ENCODE data around the gene RASGEF1C. TPM values are rescaled to one million over a fixed set of nuclear protein-coding genes. Genes with fewer than 3 reads are reported as not detected.
"Not testable (repeated sequence)": the region's sequence is repeated elsewhere in the genome, so short reads cannot be mapped to it uniquely, and the experiment has no call there.

Gene RASGEF1C
- total RNA-seq, 1 experiment from 2014 or later = 0.30 TPM

DNA sequence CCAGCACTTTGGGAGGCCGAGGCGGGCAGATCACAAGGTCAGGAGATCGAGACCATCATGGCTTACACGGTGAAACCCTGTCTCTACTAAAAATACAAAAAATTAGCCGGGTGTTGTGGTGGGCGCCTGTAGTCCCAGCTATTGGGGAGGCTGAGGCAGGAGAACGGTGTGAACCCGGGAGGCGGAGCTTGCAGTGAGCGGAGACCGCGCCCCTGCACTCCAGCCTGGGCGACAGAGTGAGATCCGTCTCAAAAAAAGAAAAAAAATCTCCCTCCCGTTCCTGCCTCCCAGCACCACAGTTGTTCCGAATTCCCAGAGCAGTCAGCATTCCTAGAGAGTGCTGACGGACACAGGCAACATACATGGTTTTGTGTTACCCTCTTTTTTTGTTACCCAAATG, 82.9 kb downstream of the RASGEF1C start:
- not testable (repeated sequence) for DNase-seq (ENCODE audit: extremely low read depth, low read depth)

GRCh38 chr5:180124662-180125061, 84.3 kb downstream of the RASGEF1C start:
- DNase-seq (ENCODE audit: extremely low read depth, low read depth) = not testable (repeated sequence)

- DNase-seq (ENCODE audit: extremely low read depth, low read depth) = no peak
Measured at GRCh38 chr5:180122875-180123274, 86.1 kb downstream of the RASGEF1C start.

- DNase-seq (ENCODE audit: extremely low read depth, low read depth) = no peak
Measured at GRCh38 chr5:180121826-180122413, 87.1 kb downstream of the RASGEF1C start.

- no peak for DNase-seq (ENCODE audit: extremely low read depth, low read depth)
Measured at GRCh38 chr5:180120237-180121101, 88.5 kb downstream of the RASGEF1C start.

DNA sequence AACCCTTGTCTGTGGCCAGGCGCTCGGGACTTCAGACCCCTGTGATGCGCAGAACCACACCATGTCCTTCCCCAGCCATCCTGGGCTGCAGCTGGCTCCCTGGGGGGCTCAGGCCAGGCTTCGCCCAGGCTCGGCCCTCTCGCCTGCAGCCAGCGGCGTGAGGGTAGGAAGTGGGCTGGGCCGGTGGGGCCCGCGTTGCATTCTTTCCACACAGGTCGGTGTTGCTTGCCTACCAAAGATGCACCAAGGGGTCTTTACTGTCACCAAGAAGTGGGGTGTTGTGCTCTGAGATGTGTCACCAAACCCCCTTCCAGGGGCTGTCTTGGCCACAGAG, 89.1 kb downstream of the RASGEF1C start:
- no peak for DNase-seq (ENCODE audit: extremely low read depth, low read depth)

GRCh38 chr5:180119031-180119902, 89.7 kb downstream of the RASGEF1C start:
- no peak for DNase-seq (ENCODE audit: extremely low read depth, low read depth)

GRCh38 chr5:180118391-180118791, 90.6 kb downstream of the RASGEF1C start:
- no peak for DNase-seq (ENCODE audit: extremely low read depth, low read depth)

- DNase-seq (ENCODE audit: extremely low read depth, low read depth) = peak; percentile 15
Measured at GRCh38 chr5:180117000-180117725, 91.8 kb downstream of the RASGEF1C start.

DNA sequence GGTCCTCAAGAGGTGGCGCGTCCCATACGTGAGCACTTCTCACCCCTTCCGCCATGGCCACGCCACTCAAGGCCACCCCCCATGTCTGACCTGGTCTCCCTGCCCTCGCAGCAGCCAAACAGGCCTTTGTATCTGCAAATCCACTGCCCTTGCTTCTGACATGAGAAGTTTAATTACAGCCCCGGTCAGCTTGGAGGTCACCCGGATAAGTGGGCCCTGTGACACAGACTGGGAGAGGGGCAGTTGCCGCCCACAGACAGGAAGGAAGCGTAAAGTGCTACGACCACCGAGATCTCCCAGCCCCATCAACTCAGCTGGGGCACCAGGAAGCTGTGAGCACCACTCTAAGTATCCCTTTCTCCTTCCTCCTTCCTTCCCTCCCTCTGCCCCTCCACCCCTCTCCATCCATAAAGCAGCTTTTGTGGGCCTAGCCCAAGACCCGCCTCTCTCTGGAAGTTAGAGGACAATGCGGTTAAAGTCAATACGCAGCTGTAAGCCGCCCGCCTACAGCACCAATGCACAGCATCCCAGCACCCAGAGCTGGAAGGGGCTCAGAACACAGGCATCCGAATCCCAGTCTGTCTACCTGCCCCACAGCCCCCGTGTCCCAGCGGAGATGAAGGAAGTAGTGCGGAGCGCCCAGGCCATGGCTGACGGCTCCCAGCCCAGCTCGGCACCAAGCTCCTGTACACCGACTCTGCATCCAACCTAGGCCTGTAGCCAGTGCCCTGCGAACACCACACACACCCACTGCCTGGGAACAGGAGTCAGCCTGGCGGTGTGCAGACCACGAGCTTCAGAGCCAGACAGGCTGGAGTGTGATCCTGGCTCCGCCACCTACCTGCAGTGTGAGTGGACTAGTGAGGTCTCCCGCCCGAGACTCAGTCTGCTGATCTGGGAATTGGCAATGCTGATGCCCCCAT, 92.7 kb downstream of the RASGEF1C start:
- no peak for DNase-seq (ENCODE audit: extremely low read depth, low read depth)

DNA sequence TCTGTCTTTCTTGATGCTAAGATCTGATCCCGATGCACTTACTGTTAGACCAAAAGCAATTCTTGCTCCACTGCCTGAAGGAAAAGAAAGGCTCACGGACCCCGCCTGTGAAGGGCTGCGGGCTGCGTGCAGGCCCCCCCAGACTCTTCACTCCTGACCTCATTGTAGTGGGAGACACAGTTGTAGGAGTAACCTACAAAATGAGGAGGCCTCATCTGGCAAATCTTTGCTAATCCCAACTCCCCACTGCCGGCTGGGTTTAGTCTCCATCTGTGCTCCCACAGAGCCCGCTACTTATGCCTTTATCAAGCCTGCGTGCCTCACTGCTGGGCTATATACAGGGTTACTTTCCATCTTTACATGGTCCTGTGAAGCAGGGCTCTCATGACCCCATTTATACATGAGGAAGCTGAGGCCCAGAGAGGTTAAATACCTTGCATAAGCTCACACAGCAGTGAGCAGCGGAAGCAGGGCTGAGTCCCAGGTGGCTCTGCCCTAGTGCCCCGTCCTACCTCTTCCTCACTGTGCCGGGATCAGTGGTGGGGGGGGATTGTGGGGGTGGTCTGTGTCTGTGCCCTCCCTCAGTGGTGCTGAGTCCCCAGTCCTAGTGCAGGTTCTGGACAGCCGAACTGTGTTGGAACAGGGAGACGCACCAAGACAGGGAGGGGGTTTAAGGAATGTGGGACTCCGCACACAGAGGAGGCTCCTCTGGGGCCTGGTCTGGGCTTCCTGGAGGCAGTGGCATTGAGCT, 93.5 kb downstream of the RASGEF1C start:
- no peak for DNase-seq (ENCODE audit: extremely low read depth, low read depth)

DNA sequence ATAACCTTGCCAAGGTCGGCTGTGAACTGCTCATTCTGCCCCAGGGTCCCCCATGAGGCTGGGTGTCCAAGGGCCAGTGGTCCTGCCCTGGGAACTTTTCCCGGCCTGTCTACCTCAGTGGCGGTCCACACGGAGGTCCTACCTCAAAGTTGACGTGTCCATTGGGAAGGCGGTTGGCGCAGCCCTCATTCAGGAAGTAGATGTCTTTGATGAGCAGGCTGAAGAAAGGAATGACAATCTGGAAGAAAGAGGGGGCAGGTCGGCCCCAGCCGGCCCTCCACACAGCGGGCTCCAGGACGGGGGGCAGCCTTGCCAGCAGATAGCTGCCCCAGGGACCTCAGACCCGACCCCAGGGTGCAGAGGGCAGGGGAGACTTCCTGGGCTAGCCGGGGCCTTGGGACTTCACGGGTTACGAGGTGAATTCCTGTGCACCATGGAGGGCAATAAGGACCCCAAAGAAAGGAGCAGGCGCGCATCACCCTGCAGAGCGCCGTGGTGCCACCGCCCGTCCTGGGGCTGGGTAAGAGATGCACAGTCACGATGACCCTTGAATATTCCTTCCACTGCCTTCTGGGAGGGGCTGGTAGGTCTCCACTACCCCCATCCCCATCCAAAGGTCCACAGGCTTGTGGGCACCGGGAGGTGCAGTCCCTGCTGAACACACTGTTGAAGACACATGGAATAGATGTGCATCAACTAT, 94.6 kb downstream of the RASGEF1C start:
- no peak for DNase-seq (ENCODE audit: extremely low read depth, low read depth)

DNA sequence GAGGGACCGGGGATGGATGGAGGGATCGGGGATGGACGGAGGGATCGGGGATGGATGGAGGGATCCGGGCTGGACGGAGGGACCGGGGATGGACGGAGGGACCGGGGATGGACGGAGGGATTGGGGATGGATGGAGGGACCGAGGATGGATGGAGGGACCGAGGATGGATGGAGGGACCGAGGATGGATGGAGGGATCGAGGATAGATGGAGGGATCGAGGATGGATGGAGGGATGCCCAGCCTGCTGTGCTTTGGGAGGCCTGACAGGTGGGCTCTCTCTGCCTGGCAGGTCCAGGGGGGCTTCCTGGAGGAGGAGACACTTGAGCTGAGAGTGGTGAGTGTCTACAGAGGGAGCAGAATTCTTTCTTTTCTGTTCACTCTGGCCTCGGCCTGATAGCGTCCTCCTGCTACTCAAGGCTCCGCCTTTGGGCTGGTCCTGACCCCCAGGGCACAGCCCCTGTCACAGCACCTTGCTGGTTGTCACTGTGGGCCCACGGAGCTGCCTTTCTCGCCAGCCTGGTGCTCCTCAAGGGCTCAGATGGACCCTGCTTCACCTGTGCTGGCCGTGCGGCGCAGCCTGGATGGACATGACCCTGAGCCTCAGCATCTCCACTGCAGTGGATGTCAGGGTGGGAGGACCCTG, 95.2 kb downstream of the RASGEF1C start:
- no peak for DNase-seq (ENCODE audit: extremely low read depth, low read depth)

GRCh38 chr5:180112181-180112861, 96.7 kb downstream of the RASGEF1C start:
- no peak for DNase-seq (ENCODE audit: extremely low read depth, low read depth)

GRCh38 chr5:180111273-180112002, 97.6 kb downstream of the RASGEF1C start:
- DNase-seq (ENCODE audit: extremely low read depth, low read depth) = no peak

GRCh38 chr5:180109920-180110319, 99.1 kb downstream of the RASGEF1C start:
- no peak for DNase-seq (ENCODE audit: extremely low read depth, low read depth)

Measured in NCI-H460 (cell line).